HL-60 (cell line): Measurements from ENCODE around the gene OR10A6.

Experiments used
- POLR2AphosphoS5 ChIP-seq: IDR thresholded peaks from 2 replicates; pipeline ENCODE4 v1.6.1; 2012; ENCODE audit warnings: low read depth
- TF ChIP-seq, protein P1 (sequence below): IDR thresholded peaks from one replicate; pipeline ENCODE4 v1.5.1; 2011; ENCODE audit warnings: low read length, control low read depth, inconsistent platforms; ENCODE audit not compliant: insufficient read depth

DNA sequence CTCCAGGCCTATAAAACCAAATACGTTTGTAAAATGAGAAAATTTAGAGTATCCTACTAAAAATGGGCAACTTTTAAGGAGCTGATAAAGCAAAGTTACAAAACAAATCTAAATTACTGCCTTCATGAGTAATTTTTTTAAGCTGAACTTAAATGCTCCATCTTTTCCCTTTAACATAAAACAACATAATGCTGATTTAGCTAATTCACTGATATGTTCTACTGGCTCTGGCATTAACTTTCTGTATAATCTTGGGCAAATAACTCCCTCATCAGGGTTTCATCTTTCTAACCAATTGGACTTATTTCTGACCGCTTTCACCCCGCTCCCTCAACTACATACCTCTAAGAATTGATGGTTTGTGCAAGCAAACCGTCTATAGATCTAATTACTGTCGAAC, 10.1 kb upstream of the OR10A6 start:
- TF ChIP-seq, protein P1, sequence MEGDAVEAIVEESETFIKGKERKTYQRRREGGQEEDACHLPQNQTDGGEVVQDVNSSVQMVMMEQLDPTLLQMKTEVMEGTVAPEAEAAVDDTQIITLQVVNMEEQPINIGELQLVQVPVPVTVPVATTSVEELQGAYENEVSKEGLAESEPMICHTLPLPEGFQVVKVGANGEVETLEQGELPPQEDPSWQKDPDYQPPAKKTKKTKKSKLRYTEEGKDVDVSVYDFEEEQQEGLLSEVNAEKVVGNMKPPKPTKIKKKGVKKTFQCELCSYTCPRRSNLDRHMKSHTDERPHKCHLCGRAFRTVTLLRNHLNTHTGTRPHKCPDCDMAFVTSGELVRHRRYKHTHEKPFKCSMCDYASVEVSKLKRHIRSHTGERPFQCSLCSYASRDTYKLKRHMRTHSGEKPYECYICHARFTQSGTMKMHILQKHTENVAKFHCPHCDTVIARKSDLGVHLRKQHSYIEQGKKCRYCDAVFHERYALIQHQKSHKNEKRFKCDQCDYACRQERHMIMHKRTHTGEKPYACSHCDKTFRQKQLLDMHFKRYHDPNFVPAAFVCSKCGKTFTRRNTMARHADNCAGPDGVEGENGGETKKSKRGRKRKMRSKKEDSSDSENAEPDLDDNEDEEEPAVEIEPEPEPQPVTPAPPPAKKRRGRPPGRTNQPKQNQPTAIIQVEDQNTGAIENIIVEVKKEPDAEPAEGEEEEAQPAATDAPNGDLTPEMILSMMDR = no peak
- TF ChIP-seq POLR2AphosphoS5 = no peak
